Endothelial cell of umbilical vein (primary cell): ENCODE results near the gene NAV2. TPM values are rescaled to one million over a fixed set of nuclear protein-coding genes. Genes with fewer than 3 reads are reported as not detected.

ENCODE experiments used
- BruUV-seq: library from RNA; stranded (reverse); fragments of 400-500 nt; replicated peaks from 2 replicates; lab custom pipeline; 2021; lab: Mats Ljungman, UMichigan
- CTCF ChIA-PET: fragments of 300-600, 350-600 bp; sonication (Branson Sonifier 250); formaldehyde crosslinking; loops from one replicate; lab custom pipeline; 2021; ENCODE audit warnings: antibody characterized with exemption, inconsistent platforms; lab: Charles Lee
- POLR2A ChIA-PET: fragments of 300-600, 350-600 bp; sonication (Branson Sonifier 250); formaldehyde crosslinking; loops from one replicate; lab custom pipeline; 2021; ENCODE audit warnings: antibody characterized with exemption, inconsistent platforms; lab: Charles Lee
- DNase-seq: peaks from one replicate; pipeline ENCODE4 v3.0.0-alpha.2; 2011; ENCODE audit warnings: low read depth, low spot score
- FAIRE-seq: peaks from 2 replicates; lab custom pipeline; 2011; peaks lifted over from hg19 to GRCh38; lab: Jason Lieb, UNC
- H2AFZ ChIP-seq: 2 replicates; pipeline ENCODE4 v1.6.0; 2012; ENCODE audit warnings: low read depth, low read length, control low read depth, inconsistent platforms
- H3K27ac ChIP-seq: 2 replicates; pipeline ENCODE4 v1.5.1; 2011; ENCODE audit warnings: low read depth, mild to moderate bottlenecking, control low read depth, low read length, moderate library complexity; ENCODE audit not compliant: insufficient read depth
- H3K27me3 ChIP-seq, 2 experiments: 2 replicates each; pipeline versions ENCODE4 v1.6.0 to v1.6.1; 2011; ENCODE audit warnings: low read length in 2 of 2, mixed read lengths in 1 of 2; ENCODE audit not compliant: control insufficient read depth in 2 of 2, insufficient read depth in 2 of 2
- H3K36me3 ChIP-seq, 2 experiments: 2 replicates in 1 of 2; 3 replicates in 1 of 2; pipeline ENCODE4 v1.5.1; 2011; ENCODE audit warnings: low read length in 2 of 2, mild to moderate bottlenecking in 1 of 2, moderate library complexity in 1 of 2; ENCODE audit not compliant: control insufficient read depth in 2 of 2, insufficient read depth in 2 of 2; ENCODE audit errors: extremely low read depth in 1 of 2
- H3K4me1 ChIP-seq: 3 replicates; pipeline ENCODE4 v1.5.1; 2011; ENCODE audit warnings: mild to moderate bottlenecking, low read length; ENCODE audit not compliant: control insufficient read depth, insufficient read depth; ENCODE audit errors: extremely low read depth
- H3K4me2 ChIP-seq: 2 replicates; pipeline ENCODE4 v1.6.1; 2011; ENCODE audit warnings: low read length, control low read depth, mixed read lengths; ENCODE audit not compliant: insufficient read depth
- H3K4me3 ChIP-seq, 3 experiments: fragments of 200-600 bp in 1 of 3; sonication (generic), shearing (Covaris generic) in 1 of 3; replicated peaks in 1 of 3; 2 replicates each; pipeline ENCODE4 v1.5.1; 2011 to 2016; ENCODE audit warnings: control low read depth in 3 of 3, low read length in 3 of 3, mild to moderate bottlenecking in 2 of 3, inconsistent platforms in 1 of 3, low read depth in 1 of 3, moderate library complexity in 1 of 3; ENCODE audit not compliant: insufficient read depth in 1 of 3
- H3K79me2 ChIP-seq: 2 replicates; pipeline ENCODE4 v1.6.0; 2012; ENCODE audit warnings: low read length, inconsistent platforms; ENCODE audit not compliant: control insufficient read depth, insufficient read depth
- H3K9ac ChIP-seq: replicated peaks from 2 replicates; pipeline ENCODE3; 2011; ENCODE audit warnings: low read length, control low read depth; ENCODE audit not compliant: insufficient read depth; ENCODE audit errors: extremely low read depth
- H3K9me1 ChIP-seq: replicated peaks from 3 replicates; pipeline ENCODE4 v1.6.0; 2011; ENCODE audit warnings: mild to moderate bottlenecking, low read length; ENCODE audit not compliant: control insufficient read depth, insufficient read depth; ENCODE audit errors: extremely low read depth
- H3K9me3 ChIP-seq: replicated peaks from 2 replicates; pipeline ENCODE4 v1.5.1; 2012; ENCODE audit warnings: low read length, inconsistent platforms; ENCODE audit not compliant: control insufficient read depth, insufficient read depth
- H4K20me1 ChIP-seq: replicated peaks from 2 replicates; pipeline ENCODE3; 2011; ENCODE audit warnings: mild to moderate bottlenecking, low read length; ENCODE audit not compliant: control insufficient read depth, insufficient read depth; ENCODE audit errors: extremely low read depth
- EZH2 ChIP-seq: IDR thresholded peaks from 2 replicates; pipeline ENCODE4 v1.6.1; 2012; ENCODE audit warnings: borderline replicate concordance, low read depth, mild to moderate bottlenecking, moderate library complexity, low read length, inconsistent platforms; ENCODE audit not compliant: severe bottlenecking
- FOS ChIP-seq: IDR thresholded peaks from 2 replicates; pipeline ENCODE4 v1.6.1; 2011; ENCODE audit warnings: mild to moderate bottlenecking, low read length, moderate library complexity, borderline replicate concordance; ENCODE audit not compliant: insufficient read depth
- GATA2 ChIP-seq: IDR thresholded peaks from 2 replicates; pipeline ENCODE4 v1.7.0; 2011; ENCODE audit warnings: low read depth, mild to moderate bottlenecking, moderate library complexity, mixed read lengths, low read length; ENCODE audit not compliant: insufficient read length, insufficient read depth
- JUN ChIP-seq: IDR thresholded peaks from 2 replicates; pipeline ENCODE4 v1.6.1; 2011; ENCODE audit warnings: borderline replicate concordance, low read depth; ENCODE audit not compliant: insufficient read length, insufficient read depth
- MYC ChIP-seq: IDR thresholded peaks from one replicate; pipeline ENCODE4 v1.6.1; 2011; ENCODE audit warnings: mild to moderate bottlenecking, low read depth, low read length
- POLR2A ChIP-seq: IDR thresholded peaks from 2 replicates; pipeline ENCODE4 v1.6.1; 2012; ENCODE audit warnings: low read depth, mild to moderate bottlenecking, control low read depth, low read length
- POLR2AphosphoS5 ChIP-seq: IDR thresholded peaks from 2 replicates; pipeline ENCODE4 v1.6.1; 2012; ENCODE audit warnings: low read depth, mild to moderate bottlenecking, control low read depth, low read length, moderate library complexity; ENCODE audit not compliant: insufficient read depth
- dilution Hi-C: fragments of 300-500 bp; cut with MboI; formaldehyde crosslinking; loops from one replicate; pipeline ENCODE4 v1.15.0; 2019; ENCODE audit warnings: low sequenced_read_pairs; ENCODE audit not compliant: extremely low pct_ligation_motif_present
- intact Hi-C: fragments of 100-400 bp; cut with micrococcal nuclease; formaldehyde crosslinking; loops from one replicate; pipeline ENCODE4 v1.10.0; 2022
- polyA plus RNA-seq, 4 experiments: library from polyadenylated mRNA; depleted of rRNA in 3 of 4; stranded (reverse) in 3 of 4; unstranded in 1 of 4; fragments of >200 nt; gene quantifications; 2 replicates each; pipeline versions ENCODE4 v1.2.1 to v1.2.3, GENCODE V29; 2011 to 2012; ENCODE audit warnings: missing spikeins in 1 of 4
- total RNA-seq: library from RNA; stranded (reverse); gene quantifications from 2 replicates; pipeline ENCODE4 v1.2.3, GENCODE V29; 2021
- TF ChIP-seq, protein P1 (sequence below): IDR thresholded peaks from 2 replicates; pipeline ENCODE4 v1.6.1; 2011; ENCODE audit not compliant: insufficient read depth, insufficient read length
- TF ChIP-seq, protein P2 (sequence below), 2 donors: IDR thresholded peaks; 1 replicate in 1 of 2; 2 replicates in 1 of 2; pipeline ENCODE4 v1.5.1; 2011; ENCODE audit warnings: low read length in 2 of 2, mild to moderate bottlenecking in 2 of 2, moderate library complexity in 2 of 2, control low read depth in 1 of 2, inconsistent platforms in 1 of 2, low read depth in 1 of 2; ENCODE audit not compliant: insufficient read depth in 1 of 2; ENCODE audit errors: extremely low read depth in 1 of 2

NAV2 gene
- total and polyA plus RNA-seq, 2 donors (not counting 3 experiments of a cell fraction or from before 2014, with no cell fraction given) = 10.9 to 68.0 TPM

DNA sequence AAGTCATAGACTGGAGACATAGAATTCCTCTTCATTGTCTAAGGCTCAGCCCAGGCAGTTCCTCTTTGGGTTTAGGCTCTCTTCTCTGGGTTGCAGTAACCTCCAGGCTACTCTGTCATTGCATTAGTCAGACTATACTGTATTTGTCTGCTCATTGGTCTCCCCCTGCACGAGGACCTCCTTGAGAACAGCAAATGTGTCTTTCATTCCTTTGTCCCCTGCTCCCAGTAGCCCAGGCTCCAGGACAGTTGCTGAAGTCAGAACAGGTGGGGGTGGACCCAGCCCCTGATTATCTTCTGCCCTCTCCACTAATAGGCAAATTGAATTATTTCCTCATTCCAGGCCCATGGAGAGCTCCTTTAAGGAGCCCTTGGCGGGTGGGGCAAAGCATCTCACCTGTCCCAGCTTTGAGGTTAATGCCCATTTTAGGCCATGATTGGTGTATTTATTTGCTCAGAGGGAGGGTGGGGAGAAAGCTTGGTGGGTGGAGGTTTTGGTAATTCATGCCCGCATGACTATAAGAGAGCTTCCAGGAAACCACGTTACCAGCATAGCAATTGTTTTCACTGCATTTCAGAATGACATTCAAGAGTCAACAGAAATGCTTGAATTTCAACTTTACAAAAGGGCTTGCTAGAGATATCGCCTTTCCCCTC, 40.9 kb downstream of the NAV2 start:
- Histone ChIP-seq H4K20me1 (no peaks in the 10 kb centered on the region), H3K79me2 (peaks cover 93% of the 10 kb centered on the region), H3K9ac (no peak overlapping the region), H3K4me3 (no peak overlapping the region), H3K9me3 (no peaks in the 10 kb centered on the region), H3K27me3 (no peaks in the 10 kb centered on the region), H3K4me1 (no peaks in the 10 kb centered on the region), H3K27ac (no peak overlapping the region), H2AFZ (no peak overlapping the region), H3K4me2 (no peak overlapping the region), H3K36me3 (no peaks in the 10 kb centered on the region), H3K9me1 (no peaks in the 10 kb centered on the region)
- dilution Hi-C loops (no loop called here), intact Hi-C loops (no loop called here)
- CTCF ChIA-PET = interaction anchor here (1.1 to 3.7 kb wide), 4 partner anchors 10 to 189 kb away, joined by 3 to 16 read pairs (median 4); no protein-coding TSS in a partner anchor
- no TSS peak for BruUV-seq
- TF ChIP-seq, protein P1, sequence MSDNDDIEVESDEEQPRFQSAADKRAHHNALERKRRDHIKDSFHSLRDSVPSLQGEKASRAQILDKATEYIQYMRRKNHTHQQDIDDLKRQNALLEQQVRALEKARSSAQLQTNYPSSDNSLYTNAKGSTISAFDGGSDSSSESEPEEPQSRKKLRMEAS = no peak
- no peak for TF ChIP-seq GATA2
- no peak for TF ChIP-seq POLR2AphosphoS5
- no peak for TF ChIP-seq MYC
- TF ChIP-seq EZH2 = no peak
- no peak for TF ChIP-seq FOS
- TF ChIP-seq JUN = no peak
- TF ChIP-seq, protein P2, sequence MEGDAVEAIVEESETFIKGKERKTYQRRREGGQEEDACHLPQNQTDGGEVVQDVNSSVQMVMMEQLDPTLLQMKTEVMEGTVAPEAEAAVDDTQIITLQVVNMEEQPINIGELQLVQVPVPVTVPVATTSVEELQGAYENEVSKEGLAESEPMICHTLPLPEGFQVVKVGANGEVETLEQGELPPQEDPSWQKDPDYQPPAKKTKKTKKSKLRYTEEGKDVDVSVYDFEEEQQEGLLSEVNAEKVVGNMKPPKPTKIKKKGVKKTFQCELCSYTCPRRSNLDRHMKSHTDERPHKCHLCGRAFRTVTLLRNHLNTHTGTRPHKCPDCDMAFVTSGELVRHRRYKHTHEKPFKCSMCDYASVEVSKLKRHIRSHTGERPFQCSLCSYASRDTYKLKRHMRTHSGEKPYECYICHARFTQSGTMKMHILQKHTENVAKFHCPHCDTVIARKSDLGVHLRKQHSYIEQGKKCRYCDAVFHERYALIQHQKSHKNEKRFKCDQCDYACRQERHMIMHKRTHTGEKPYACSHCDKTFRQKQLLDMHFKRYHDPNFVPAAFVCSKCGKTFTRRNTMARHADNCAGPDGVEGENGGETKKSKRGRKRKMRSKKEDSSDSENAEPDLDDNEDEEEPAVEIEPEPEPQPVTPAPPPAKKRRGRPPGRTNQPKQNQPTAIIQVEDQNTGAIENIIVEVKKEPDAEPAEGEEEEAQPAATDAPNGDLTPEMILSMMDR (IDR thresholded peaks at IDR 0.05; ENCODE audit: extremely low read depth in 1 of 2, insufficient read depth in 1 of 2, low read depth in 1 of 2, low read length in 2 of 2) = no peak
- no peak for TF ChIP-seq POLR2A
- FAIRE-seq (no peak), DNase-seq (no peak)
- POLR2A ChIA-PET = no interaction called here
